Activated T-helper 9 cell treated with anti-CD3 and anti-CD28 coated beads, Interleukin-2, amount 50 U/mL, for 16 hours (primary cell): Measurements from ENCODE around the gene PANX1.

Source experiments
- DNase-seq: peaks from one replicate; pipeline ENCODE4 v3.0.0-alpha.2; 2020; ENCODE audit warnings: low read depth

The PANX1 gene

GRCh38 chr11:94129512-94130297 lies 1.1 kb downstream of the PANX1 start:
- DNase-seq, result no peak

- DNase-seq, result no peak
These were observed 1.8 kb downstream of the PANX1 start for GRCh38 chr11:94130298-94131046.

DNA sequence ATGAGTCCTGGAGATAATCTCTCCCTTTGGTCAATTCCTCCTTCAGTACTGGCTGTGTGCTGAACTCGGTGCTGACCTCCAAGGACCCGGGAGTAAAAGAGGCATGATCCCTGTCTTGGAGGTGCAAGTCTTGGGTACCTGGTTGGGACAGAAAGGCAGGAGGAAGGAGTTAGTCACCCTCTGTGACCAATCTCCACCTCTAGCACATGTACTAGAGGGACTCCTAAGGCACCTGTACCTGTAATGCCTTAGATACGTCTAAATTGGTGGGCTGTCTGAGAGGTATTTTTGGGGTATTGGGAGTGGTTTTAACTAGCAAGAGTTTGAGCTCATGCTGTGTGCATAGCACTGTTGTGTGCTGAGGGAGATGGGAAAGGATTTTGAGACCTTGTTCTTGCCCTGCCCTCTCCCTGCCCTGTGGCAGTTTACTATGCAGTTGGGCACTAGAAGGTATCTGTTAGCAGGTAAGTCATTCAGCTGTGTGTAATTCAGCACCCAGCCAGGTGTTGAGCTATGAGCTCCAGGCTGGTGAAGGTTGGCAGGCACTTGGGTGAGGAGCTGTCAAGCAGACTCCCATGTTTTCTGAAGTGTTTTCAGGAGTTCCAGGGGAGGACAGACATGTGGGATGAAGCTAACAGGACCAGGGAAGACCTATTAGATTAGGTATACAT lies 2.5 kb downstream of the PANX1 start:
- no peak for DNase-seq

DNA sequence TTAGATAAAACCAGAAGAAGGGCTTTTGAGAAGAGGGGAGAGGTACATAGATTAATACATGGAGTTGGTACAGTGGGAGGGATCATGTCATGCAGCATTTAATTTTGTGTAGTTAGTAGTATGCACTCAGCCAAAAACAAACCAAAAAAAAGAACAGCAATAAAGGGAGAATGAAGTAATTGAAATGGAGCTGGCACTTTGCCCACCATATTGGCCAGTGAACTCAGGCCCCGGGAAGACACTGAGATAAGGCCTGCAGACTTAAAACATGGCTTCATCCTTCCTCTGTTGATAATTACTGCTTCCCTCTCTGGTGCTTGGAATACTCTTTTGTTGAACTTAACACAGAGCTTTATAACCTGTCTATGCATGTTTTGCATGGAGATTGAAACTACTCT lies 3.1 kb downstream of the PANX1 start:
- DNase-seq, result no peak

- DNase-seq, result no peak
These were observed 3.5 kb downstream of the PANX1 start for GRCh38 chr11:94132152-94132558.

GRCh38 chr11:94132823-94133408 lies 4.3 kb downstream of the PANX1 start:
- DNase-seq, result no peak

DNA sequence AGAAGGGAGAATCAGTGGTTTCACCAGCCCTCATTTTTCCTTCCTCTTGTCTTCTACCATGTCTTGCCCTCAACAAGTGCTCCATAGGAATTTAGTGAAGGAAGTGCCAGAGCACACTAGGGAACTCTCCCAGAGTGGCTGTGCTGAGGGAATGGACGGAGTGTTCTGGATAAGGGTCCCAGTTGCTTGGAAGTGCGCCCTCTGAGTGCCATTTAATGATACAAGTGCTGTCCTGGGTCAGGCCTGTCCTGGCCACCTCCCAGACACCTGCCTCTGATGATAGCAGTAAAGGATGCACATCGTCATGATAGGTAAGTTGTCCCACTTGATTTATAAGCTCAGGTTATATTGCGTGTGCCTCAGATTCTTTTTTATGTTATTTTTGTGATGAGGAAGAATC lies 5.1 kb downstream of the PANX1 start:
- no peak for DNase-seq

DNA sequence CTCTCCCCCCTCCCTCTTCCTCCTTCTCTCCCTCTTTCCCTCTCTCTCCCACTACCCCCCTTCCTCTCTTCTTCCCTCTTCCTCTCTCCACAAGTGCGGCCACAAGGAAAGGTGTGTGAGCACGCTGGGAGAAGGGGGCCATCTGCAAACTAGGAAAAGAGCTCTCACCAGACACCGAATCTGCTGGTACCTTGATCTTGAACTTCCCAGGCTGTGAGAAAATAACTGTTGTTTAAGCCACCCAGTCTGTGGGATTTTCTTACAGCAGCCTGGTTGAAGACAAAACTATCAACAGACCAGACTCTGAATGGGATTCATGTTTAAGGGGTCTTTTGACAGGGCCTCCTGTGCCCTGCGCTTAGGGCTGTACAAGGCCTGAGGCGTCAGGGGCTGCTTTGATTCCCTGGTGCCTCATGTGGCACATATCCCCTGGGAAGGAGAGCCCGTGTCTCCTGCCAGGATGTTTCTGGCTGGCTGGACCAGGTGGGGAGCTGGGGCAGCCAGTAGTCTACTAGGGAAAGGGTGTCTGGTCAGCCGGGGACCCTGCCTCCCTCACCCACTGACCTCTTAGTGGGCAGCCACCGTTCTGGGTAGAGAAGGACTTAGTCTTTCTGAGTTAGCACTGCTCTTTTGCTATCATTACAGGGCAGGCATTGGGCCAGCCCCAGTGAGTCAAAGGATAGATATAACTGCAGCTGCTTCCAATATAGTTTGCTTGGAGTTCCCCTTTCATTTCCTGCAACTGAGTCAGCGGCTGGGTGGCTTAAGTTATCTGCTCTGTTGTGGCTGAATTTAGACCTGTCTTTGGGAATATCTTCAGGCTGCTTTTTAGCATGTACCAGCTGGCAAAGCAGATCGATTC lies 6.2 kb downstream of the PANX1 start:
- no peak for DNase-seq

DNA sequence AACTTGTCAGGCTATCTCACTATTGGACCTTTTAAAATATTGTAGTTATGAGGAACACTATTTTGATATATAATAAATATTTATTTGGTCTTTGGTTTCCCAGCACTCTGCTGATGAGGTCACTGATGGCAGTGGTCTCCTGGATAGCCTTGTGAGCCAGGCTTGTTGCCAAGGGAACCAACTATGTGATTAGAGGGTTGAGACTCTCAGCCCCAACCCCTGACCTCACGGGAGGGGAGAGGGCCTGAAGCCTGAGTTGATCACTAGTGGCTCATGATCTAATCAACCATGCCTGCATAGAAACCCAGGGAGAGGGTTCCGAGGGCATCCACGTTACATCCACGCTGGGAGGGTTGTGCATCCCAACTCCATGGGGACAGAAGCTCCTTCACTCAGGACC lies 10.8 kb downstream of the PANX1 start:
- no peak for DNase-seq

DNA sequence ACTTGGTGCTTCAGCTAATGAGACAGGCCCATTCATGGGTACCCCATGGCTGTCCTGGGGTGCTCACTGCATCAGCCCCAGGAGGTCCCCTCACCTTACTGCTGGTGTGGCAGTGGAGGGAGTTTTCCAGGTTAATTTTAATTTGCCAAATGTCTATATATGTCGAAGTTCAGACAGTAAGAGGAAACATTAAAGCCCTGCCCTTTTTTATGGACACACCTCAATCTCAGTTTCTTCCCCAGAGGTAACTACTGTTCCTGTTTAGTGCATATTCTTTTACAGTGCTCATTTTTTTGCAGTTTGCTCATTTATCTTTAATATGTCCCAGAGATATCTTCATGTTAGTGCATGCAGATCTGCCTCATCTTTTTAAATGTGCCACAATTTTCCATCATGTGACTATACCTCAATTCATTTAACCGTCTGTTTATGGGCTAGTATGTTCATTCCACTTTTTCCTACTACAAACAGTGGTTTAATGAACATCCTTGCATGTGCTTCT lies 11.6 kb downstream of the PANX1 start:
- no peak for DNase-seq

DNA sequence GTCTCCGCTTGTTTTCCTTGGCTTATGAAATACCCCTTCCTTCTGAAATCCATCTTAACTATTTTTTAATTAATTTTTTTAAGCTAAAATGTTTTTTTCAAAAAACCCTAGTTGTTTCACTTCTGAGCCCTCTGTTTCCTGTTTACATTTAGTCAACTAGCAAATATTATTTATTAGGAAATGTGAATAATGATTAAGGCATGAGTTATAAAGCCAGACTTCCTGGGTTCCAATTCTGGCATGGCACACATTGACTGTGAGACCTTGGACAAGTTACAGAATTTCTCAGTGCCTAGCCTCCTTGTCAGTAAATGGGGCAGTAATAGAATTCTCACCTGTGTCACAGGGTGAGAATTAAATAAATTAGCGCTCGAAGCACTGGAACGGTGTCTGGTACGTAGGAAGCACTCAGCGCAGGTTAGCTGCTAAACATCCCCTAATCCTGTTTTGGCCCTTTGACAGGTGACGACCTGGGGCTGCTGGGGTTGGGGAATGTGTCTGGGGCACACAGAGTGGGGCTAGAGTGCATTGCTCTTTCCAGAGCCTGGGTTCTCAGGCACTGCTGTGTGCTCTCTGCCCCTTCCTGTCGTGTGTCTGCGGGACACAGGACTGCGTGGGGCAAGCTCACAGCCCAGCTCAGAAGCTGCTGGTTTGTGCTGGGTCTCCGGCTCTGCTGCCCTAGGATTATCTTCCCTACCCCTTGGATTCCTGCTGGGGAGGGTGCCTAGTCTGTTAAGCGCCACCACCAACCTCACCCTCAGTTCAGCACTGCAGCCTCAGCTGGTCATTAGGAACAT lies 13.1 kb downstream of the PANX1 start:
- DNase-seq, result no peak

GRCh38 chr11:94142308-94143281 lies 14.0 kb downstream of the PANX1 start:
- no peak for DNase-seq

- DNase-seq, result no peak
These were observed 15.6 kb downstream of the PANX1 start for GRCh38 chr11:94144216-94144615.

DNA sequence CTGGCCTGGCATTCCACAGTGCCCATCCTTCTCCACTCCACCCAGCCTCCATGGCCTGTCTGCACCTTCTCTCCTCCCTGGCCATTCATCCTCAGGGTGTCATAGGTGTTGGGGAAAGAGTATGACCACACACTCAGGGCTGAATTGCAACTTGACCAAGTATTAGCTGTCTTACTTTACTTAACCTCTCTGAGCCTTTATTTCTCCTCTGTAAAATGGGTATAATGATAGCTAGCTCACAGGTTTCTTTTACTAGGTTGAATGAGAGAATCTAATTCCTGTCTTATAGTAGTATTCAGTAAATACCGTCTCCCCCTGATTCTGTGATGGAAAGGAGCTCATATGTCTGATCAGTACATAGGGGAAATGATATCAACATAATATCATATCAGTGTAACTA lies 16.0 kb downstream of the PANX1 start:
- no peak for DNase-seq

GRCh38 chr11:94145431-94145830 lies 16.8 kb downstream of the PANX1 start:
- no peak for DNase-seq

DNA sequence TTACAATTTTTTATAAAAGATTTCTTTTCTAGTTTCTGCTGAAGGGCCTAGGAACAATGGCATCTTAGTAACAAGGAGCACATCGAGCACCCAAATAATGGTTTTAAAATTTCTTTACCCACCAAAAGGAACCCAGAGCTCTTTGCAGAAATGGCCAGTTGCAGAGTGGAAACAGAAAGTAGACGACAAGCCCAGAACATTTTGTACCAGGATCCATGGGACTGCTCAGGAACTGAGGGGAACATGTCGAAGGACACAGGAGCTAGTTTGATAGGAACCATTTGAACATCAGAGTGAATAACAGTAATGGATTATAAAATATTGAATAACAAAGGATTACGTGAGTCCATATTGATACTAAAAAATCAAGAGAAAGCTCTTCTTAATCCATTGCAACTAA lies 17.3 kb downstream of the PANX1 start:
- no peak for DNase-seq

DNA sequence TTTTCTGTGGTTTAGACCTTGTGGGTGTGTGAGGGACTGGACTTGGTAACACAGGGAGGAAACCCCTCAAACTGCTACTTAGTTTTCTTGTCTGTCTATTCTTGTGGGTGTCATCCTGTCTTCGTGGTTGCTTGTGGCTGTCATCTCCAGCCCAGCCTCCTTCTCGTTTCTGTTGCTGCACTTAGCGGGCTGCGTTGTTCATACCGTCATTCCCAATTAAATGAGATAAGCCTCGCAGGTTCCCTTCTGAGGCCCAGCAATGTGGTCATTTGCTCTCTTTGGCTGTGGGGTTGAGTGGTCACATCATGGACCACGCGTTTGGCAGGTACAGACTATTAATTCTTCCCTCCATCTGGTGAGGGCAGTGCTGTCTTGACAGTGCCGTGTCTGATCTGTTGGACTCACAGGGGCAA lies 18.8 kb downstream of the PANX1 start:
- DNase-seq, result no peak

DNA sequence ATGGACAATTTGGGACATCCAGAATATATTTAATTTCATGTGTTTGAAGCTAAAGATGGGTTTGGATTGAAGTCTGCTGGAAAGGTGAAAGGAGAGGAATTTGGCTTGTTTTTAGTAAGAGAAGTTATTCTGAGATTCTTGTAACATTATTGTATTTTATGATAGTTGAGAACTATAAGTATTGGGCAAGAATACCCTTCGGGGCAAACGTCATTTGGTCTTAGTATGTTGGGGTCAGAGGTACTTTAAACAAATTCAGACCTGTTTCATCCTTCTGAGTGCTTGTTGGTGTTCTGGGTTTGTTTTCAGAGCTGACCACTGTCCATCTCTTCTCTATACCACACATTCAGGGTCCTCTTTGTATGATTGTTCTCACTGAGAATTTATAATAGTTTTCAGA lies 19.5 kb downstream of the PANX1 start:
- DNase-seq, result no peak

- no peak for DNase-seq
These were observed 20.9 kb downstream of the PANX1 start for GRCh38 chr11:94149431-94150017.
